Glutamatergic neuron (in vitro differentiated cells): ENCODE measurements around the gene ADORA3. TPM values are rescaled to one million over a fixed set of nuclear protein-coding genes. Genes with fewer than 3 reads are reported as not detected.
A peak's percentile ranks its signal among the peaks of the same experiment; 100 is the strongest.

ENCODE experiments used
- DNase-seq: peaks from one replicate; pipeline ENCODE4 v3.0.0; 2022
- H3K27ac Mint-ChIP-seq: one replicate; pipeline ENCODE4 v1.8.0; 2020; ENCODE audit warnings: mild to moderate bottlenecking, mixed read lengths, inconsistent platforms; ENCODE audit not compliant: unreplicated experiment
- H3K27me3 Mint-ChIP-seq: one replicate; pipeline ENCODE4 v1.8.0; 2020; ENCODE audit warnings: mild to moderate bottlenecking, moderate library complexity, mixed read lengths, inconsistent platforms; ENCODE audit not compliant: unreplicated experiment
- H3K36me3 Mint-ChIP-seq: one replicate; pipeline ENCODE4 v1.8.0; 2020; ENCODE audit warnings: mild to moderate bottlenecking, mixed read lengths, inconsistent platforms; ENCODE audit not compliant: unreplicated experiment
- H3K4me1 Mint-ChIP-seq: one replicate; pipeline ENCODE4 v1.8.0; 2020; ENCODE audit warnings: mild to moderate bottlenecking, low read depth, mixed read lengths, inconsistent platforms; ENCODE audit not compliant: unreplicated experiment
- H3K4me3 Mint-ChIP-seq: one replicate; pipeline ENCODE4 v1.8.0; 2020; ENCODE audit warnings: mild to moderate bottlenecking, mixed read lengths, inconsistent platforms; ENCODE audit not compliant: unreplicated experiment
- H3K9me3 Mint-ChIP-seq: one replicate; pipeline ENCODE4 v1.8.0; 2020; ENCODE audit warnings: mild to moderate bottlenecking, moderate library complexity, mixed read lengths, inconsistent platforms; ENCODE audit not compliant: unreplicated experiment
- CTCF ChIP-seq: fragments of 200-600 bp; sonication (generic); IDR thresholded peaks from one replicate; pipeline ENCODE4 v1.5.0; 2021; ENCODE audit not compliant: partially characterized antibody, unreplicated experiment
- total RNA-seq: library from RNA; stranded (reverse); fragmentation: NEBNext Ultra II Directional; extraction: Animal tissue kit (Norgen Biotek cat#: 25700); gene quantifications from one replicate; pipeline ENCODE4 v1.2.1, GENCODE V29; 2021; ENCODE audit not compliant: unreplicated experiment

ADORA3 gene
- total RNA-seq, 1 donor from 2014 or later, result not detected

DNA sequence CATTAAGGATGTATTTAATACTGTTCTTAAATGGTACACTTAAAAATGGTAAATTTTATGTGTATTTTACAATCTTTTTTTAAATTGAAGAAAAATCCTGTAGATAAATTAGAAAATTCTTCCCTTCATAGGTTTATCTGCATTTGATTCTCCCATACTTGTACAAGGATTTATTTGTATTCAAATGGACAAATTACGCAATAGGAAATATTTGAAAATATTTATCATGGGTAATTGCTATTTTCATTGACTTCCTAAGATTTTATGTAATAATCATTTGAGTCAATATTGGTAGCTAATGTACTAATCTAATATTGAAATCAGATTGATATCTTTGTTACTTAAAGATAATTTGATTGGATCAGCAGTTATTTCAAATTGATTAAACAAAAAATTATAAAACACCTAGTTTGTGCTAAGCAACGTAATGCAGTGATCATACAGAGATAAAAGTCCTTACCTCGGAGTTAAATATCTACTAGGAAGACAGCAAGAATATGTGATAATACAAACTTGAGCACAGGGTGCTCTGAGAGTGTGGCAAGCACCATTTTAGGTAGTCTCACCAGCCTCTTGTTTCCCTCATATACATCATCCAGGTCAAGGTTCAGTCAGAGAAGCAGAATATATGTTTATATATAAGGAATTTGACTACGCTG is 40.9 kb downstream of the ADORA3 start:
- DNase-seq, result no peak
- H3K4me1 Mint-ChIP-seq, result no peaks in the 10 kb centered on the region
- no peak overlapping the region for H3K27ac Mint-ChIP-seq
- no peaks in the 10 kb centered on the region for H3K27me3 Mint-ChIP-seq
- H3K4me3 Mint-ChIP-seq, result no peak overlapping the region
- H3K36me3 Mint-ChIP-seq, result no peaks in the 10 kb centered on the region
- H3K9me3 Mint-ChIP-seq, result peaks cover 1% of the 10 kb centered on the region
- TF ChIP-seq CTCF, result no peak

GRCh38 chr1:111461765-111462164 is 41.7 kb downstream of the ADORA3 start:
- no peak for DNase-seq
- Mint-ChIP-seq H3K4me3 (no peak overlapping the region), H3K27me3 (no peaks in the 10 kb centered on the region), H3K9me3 (peaks cover 1% of the 10 kb centered on the region), H3K36me3 (no peaks in the 10 kb centered on the region), H3K27ac (no peak overlapping the region), H3K4me1 (no peaks in the 10 kb centered on the region)
- TF ChIP-seq CTCF, result no peak

DNA sequence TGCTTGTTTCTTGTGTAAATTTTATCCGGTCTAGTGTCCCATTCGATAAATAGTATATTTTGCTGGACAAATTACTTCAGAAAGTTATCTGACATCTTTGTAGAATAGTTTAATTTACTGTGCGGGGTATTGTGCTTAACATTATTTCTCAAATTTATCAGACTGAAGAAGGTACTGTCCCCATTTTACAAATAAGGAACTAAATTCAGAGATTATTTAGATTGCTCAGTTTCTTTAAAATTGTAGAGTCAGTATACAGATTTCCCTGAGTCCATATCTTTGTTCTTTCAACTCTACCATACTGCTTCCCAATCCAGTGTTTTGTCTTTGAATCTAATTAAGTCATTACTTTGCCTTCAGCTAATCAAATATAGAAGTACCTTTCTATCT is 47.8 kb downstream of the ADORA3 start:
- Mint-ChIP-seq H3K27ac (no peak overlapping the region), H3K9me3 (no peaks in the 10 kb centered on the region), H3K4me1 (peaks cover 12% of the 10 kb centered on the region), H3K27me3 (no peaks in the 10 kb centered on the region), H3K4me3 (no peak overlapping the region), H3K36me3 (no peaks in the 10 kb centered on the region)
- no peak for TF ChIP-seq CTCF
- DNase-seq, result no peak

- Mint-ChIP-seq H3K9me3 (peaks cover under 1% of the 10 kb centered on the region), H3K4me1 (peaks cover 12% of the 10 kb centered on the region), H3K36me3 (no peaks in the 10 kb centered on the region), H3K4me3 (no peak overlapping the region), H3K27me3 (peaks cover under 1% of the 10 kb centered on the region), H3K27ac (peak overlapping the region; percentile 23)
- no peak for DNase-seq
- TF ChIP-seq CTCF, result no peak
These were observed 48.4 kb downstream of the ADORA3 start for GRCh38 chr1:111454859-111455641.

- DNase-seq, result no peak
- Mint-ChIP-seq H3K4me1 (peaks cover 12% of the 10 kb centered on the region), H3K9me3 (peaks cover 5% of the 10 kb centered on the region), H3K4me3 (no peak overlapping the region), H3K36me3 (no peaks in the 10 kb centered on the region), H3K27me3 (peaks cover 4% of the 10 kb centered on the region), H3K27ac (no peak overlapping the region)
- no peak for TF ChIP-seq CTCF
These were observed 49.7 kb downstream of the ADORA3 start for GRCh38 chr1:111453706-111454105.
